HG02973 (cell line): ENCODE measurements around the gene HPS4.

Experiments used
- ATAC-seq: cut with Tn5 transposase; IDR thresholded peaks from one replicate; pipeline ENCODE4 v1.9.1; 2021; ENCODE audit warnings: moderate library complexity; ENCODE audit not compliant: unreplicated experiment

The HPS4 gene

DNA sequence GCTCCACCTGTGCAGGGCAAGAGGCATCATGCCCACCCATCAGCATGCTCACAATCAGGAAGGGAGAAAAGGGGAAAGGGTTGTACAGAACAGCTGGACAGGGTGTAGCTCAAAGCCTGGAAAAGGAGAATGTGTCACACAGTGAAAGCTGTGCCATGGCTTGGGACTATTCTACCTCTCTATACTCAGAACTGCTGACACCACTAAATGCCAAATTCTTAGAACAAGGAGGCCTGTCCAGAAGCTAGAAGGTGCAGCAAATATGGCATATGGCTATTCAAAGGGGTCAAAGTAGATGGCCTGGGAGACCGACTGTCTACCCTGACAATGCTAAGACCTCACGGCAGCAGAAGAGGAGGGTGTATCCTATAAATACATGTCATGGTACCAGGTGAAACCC is 12.8 kb downstream of the HPS4 start:
- no peak for ATAC-seq

DNA sequence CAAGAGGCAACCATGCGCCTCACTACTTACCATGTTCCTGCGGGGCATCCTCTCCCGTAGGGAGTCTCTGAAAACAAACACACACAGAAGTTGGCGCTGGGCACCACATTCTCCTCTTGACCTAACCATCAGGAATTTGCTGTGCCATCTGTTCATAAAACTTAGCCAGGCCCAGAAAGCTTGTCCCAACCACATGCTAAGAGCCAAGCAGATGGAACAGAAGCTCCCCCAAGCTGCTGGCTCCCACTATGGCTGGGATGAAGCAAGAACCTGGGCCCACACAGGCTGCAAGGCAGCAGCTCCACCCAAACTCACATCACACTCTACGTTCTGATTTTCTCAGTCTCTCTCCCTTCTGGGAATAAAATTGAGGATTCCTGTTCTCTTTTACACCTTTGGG is 17.4 kb downstream of the HPS4 start:
- ATAC-seq, result no peak

DNA sequence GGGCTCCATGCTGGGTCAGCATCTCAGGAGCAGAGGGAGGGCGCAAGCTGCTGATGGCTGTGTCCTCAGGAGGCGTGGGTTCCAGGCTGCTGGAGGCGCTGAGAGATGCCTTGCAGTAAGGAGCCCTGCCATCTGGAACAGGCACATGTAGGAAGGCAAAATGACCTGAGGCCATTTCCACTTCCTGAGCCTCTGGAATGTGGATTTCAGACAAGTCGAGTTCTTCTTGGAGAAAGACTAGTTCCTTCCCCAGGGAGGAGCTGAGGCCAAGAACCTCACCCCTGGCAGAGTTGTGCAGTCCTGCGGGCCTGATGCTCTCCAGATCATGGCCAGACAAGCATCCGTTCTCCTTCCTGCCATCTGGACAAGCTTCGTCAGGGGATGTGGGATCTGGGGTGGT is 19.3 kb downstream of the HPS4 start:
- ATAC-seq, result no peak

DNA sequence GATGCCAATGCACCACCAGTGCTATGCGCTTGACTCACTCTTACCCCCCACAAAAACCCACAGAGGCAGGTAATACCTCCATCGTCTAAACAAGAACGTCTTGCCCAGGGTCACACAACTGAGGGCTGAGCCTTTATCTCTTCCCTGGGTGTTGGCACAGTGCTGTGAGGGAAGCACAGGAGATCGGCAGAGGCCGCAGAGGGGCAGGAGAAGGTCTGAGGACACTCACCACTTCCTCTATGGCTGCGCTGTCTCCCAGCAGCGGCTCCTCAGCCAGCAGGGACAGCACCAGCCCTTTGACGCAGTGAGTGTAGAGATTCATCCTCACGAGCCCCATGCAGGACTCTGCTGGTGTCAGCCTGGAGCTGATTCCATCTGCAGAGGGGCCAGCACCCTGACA is 19.9 kb downstream of the HPS4 start:
- ATAC-seq, result no peak

- ATAC-seq, result no peak
These were observed 20.4 kb downstream of the HPS4 start for GRCh38 chr22:26463101-26463661.

- ATAC-seq, result no peak
These were observed 20.9 kb downstream of the HPS4 start for GRCh38 chr22:26462641-26463040.

DNA sequence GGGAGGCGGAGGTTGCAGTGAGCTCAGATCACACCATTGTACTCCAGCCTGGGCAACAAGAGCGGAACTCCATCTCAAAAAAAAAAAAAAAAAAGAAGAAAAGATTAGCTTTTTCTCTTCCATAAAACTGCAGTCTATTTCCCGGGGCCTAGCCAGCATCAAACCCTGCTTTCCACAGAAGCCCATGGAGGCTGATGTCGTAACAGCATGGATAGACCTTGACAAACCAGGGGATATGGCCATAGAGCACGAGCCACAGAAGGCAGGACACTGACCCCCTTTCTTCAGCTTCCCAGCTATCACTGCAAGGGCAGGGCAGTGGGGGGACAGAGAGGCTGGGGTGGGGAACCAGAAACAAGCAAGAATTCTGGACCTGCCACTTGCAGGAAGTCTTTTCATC is 21.5 kb downstream of the HPS4 start:
- no peak for ATAC-seq

DNA sequence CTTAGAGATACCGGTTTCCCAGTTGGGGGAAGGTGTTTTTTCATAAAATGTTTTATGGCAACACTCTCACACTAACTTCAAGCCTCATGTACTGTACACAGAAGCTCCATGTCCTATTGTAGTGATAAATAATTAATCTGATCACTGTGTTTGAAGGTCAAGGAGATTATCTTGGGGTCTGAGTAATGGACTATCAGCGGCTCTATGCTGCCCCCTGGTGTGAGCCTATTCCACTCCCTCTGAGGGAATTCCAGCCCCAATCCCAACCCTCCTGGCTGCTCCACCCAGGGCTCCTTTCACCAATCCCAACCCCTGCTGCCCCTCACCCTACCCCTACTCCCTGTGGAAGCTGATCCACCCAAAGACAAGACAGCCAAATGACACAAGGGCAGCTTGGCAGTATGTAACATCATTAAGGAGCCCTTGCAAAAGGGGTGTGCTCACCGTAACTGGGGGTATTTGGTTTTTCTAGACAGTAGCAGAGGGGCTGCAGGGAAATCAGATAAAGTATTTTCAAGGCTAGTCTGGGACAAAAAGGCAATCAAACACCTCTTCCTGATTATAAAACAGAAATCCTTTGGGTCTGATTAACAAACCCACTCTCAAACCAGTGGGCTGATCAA is 22.3 kb downstream of the HPS4 start:
- no peak for ATAC-seq

GRCh38 chr22:26460202-26460601 is 23.4 kb downstream of the HPS4 start:
- ATAC-seq, result no peak

- no peak for ATAC-seq
These were observed 25.8 kb downstream of the HPS4 start for GRCh38 chr22:26457661-26458272.

GRCh38 chr22:26453812-26454500 is 29.6 kb downstream of the HPS4 start:
- ATAC-seq, result no peak

GRCh38 chr22:26453216-26453615 is 30.4 kb downstream of the HPS4 start:
- ATAC-seq, result no peak

- ATAC-seq, result no peak
These were observed 31.2 kb downstream of the HPS4 start for GRCh38 chr22:26452236-26453016.

DNA sequence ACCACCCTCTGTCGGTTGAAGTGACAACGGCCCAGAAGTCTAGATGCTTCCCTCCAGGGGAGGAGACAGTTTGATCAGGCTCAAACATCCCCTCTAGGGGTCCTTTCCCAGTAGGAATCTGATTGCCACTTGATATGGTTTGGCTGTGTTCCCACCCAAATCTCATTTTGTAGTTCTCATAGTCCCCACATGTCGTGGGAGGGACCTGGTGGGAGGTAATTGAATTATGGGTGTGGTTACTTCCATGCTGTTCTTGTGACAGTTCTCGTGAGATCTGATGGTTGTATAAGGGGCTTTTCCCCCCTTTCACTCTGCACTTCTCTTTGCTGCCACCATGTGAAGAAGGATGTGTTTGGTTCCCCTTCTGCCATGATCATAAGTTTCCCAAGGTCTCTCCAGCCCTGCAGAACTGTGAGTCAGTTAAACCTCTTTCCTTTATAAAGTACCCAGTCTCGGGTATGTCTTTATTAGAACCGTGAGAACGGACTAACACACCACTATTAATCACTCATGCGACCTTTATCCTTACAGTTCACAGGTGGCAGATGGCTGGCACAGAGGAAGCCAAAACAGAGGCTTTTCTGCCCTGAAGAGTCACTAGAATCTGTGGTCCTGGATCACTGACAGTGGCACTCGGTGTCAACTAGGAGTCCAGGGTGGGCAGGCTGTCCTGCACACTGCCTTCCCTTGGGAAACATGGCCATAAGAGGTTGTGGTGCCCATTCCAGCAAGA is 33.0 kb downstream of the HPS4 start:
- no peak for ATAC-seq

GRCh38 chr22:26448941-26449340 is 34.6 kb downstream of the HPS4 start:
- ATAC-seq, result no peak

DNA sequence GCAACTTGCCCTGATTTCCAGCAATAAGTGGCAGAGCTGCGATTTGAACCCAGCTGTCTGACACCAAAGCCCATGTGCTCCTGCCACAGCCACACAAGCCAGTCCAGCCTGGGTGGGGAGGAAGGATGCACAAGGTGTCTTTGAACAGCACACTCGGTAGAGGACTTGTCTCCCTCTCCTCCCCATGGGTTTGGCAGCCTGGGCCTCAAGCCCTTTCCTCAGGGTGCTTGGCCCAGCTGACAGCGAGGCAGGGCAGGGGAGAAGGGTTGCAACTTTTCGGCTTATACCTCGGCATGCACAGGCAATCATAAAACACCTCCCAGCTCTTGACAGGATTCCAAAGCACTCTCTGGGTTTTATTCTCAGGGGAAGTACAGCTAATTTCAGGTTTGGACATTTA is 35.2 kb downstream of the HPS4 start:
- ATAC-seq, result no peak

DNA sequence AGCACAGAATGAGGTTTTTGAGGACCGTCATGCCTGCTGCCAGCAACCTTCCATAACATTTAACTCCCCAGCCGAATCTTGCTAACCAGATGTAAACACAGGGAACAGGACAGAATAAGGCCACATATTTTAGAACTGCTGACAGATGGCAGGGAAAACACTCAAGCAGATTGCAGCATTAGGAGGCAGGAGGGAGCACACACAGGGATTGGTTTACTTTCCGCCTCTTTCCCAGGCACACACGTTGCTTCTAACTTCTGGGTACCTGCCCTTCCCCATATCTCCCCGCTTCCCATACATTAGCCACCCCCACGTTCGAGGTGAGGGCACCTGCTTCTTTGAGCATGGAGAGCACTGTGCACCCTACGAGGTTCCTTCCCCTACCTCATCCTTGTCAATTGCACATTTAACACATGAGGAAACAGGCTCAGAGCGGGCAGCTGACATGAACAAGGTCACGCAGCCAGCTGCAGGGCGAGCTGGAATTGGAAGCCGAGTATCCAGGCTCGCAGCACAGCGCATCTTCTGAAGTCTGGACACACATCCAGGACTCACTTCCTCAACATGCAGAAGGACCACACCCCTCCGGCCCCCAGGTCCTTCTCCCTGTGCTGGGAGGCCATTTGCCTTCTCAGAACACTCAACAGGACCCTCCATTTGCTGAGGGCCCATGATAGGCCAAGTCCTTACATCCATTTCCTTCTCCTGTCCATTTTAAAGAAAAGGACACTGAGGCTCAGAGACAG is 35.8 kb downstream of the HPS4 start:
- ATAC-seq, result no peak

DNA sequence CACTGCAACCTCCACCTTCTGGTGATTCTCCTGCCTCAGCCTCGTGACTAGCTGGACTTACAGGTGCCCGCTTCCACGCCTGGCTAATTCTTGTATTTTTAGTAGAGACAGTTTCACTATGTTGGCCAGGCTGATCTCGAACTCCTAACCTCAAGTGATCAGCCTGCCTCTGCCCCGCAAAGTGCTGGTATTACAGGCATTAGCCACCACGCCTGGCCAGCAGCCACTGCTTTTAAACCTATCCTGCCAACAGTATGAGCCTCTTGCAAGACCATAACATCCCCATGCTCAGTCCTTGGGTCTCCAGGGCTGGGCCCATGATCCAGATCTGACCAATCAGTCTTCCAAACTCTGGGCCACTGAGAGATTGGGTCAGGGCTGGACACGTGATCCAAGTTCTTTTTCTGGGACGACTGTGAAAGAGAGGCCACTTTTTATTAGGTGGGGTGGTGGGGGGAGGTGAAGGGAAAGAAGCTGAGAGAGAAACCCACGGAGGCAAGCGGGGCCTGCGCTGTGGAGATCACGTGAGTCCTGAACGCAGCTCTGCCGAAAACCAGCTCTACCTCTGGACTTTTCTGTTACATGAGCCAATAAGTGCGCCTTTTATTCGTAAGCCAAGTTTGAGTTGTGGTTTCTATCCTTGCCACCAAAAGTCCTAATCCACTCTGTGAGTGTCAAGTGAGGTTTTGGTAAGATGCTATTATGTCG is 36.6 kb downstream of the HPS4 start:
- ATAC-seq, result no peak

DNA sequence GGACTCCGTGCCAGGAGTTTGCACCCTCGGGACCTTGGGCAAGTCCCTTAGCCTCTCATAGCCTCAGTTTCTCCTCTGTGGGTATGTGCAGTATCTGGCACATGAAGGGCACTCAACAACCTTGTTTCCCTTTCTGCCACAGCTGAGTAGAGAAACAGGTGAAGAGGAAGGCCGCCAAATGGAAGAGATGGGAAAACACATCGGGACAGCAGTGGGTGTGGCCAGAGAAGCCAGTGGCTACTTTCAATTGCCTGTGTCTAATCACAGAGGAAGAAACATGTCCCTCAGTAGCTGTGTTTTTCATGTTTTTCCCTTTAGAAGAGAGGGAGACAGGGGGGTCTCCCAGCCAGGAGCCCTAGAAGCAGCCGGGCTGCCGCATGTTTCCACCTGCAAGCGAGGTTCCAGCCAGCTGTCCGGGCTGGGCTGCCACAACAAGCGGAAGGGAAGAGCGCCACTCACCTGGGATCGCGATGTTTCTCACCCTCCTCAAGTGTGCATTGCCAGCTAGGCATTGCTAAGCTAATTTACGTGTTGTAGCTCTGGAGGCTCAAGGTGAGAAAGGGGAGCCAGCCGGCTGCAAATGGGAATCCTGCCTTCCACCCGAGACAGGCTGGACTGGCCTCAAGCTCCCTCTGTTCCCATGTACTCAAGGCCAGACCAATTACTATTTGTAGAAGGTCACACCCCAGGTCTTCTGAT is 37.9 kb downstream of the HPS4 start:
- no peak for ATAC-seq
